WTC11 (cell line): Measurements from ENCODE around the gene MAP3K5. TPM values are rescaled to one million over a fixed set of nuclear protein-coding genes. Genes with fewer than 3 reads are reported as not detected.

Experiments used
- ATAC-seq: fragments of 200-7000 bp; cut with Tn5 transposase; 2 replicates; pipeline ENCODE4 v1.10.0; 2021; ENCODE audit warnings: mild to moderate bottlenecking, moderate library complexity
- CTCF ChIA-PET: fragments of 300-600 bp; sonication (Branson Sonifier 250); formaldehyde crosslinking; loops from one replicate; lab custom pipeline; 2021; ENCODE audit warnings: antibody characterized with exemption; lab: Charles Lee
- POLR2A ChIA-PET: fragments of 350-600 bp; sonication (Branson Sonifier 250); formaldehyde crosslinking; loops from one replicate; lab custom pipeline; 2021; ENCODE audit warnings: antibody characterized with exemption; lab: Charles Lee
- DNase-seq: peaks from one replicate; pipeline ENCODE4 v3.0.0; 2021; ENCODE audit warnings: low spot score
- H3K27ac Mint-ChIP-seq: 2 replicates; pipeline ENCODE4 v1.8.0; 2021; ENCODE audit warnings: mixed read lengths
- H3K27me3 Mint-ChIP-seq: 2 replicates; pipeline ENCODE4 v1.8.0; 2021; ENCODE audit warnings: low read depth, mild to moderate bottlenecking, moderate library complexity, mixed read lengths
- H3K36me3 Mint-ChIP-seq: 2 replicates; pipeline ENCODE4 v1.8.0; 2021; ENCODE audit warnings: mixed read lengths
- H3K4me1 Mint-ChIP-seq: 2 replicates; pipeline ENCODE4 v1.8.0; 2022; ENCODE audit warnings: mixed read lengths
- H3K4me3 Mint-ChIP-seq: 2 replicates; pipeline ENCODE4 v1.8.0; 2021; ENCODE audit warnings: mild to moderate bottlenecking, moderate library complexity, mixed read lengths
- H3K9me3 Mint-ChIP-seq: 2 replicates; pipeline ENCODE4 v1.8.0; 2021; ENCODE audit warnings: mixed read lengths
- CREB1 ChIP-seq: sonication (generic); formaldehyde crosslinking; IDR thresholded peaks from 2 replicates; pipeline ENCODE4 v1.8.0; 2023; ENCODE audit warnings: mild to moderate bottlenecking, missing genetic modification reagents
- CREM ChIP-seq: sonication (generic); formaldehyde crosslinking; IDR thresholded peaks from 2 replicates; pipeline ENCODE4 v1.8.1; 2022; ENCODE audit warnings: mild to moderate bottlenecking, missing genetic modification reagents, moderate library complexity
- CTCF ChIP-seq: fragments of 200-600 bp; IDR thresholded peaks from 2 replicates; pipeline ENCODE4 v1.8.0; 2022; ENCODE audit warnings: antibody characterized with exemption
- E2F5 ChIP-seq: sonication (generic); formaldehyde crosslinking; IDR thresholded peaks from 2 replicates; pipeline ENCODE4 v1.8.1; 2022; ENCODE audit warnings: mild to moderate bottlenecking, moderate library complexity, missing genetic modification reagents
- EMX1 ChIP-seq: fragments of 250-450 bp; sonication (Bioruptor Pico); IDR thresholded peaks from 2 replicates; pipeline ENCODE4 v1.8.0; 2021; ENCODE audit warnings: mild to moderate bottlenecking
- FOXP1 ChIP-seq: sonication (generic); formaldehyde crosslinking; IDR thresholded peaks from 2 replicates; pipeline ENCODE4 v1.8.0; 2022; ENCODE audit warnings: missing genetic modification reagents, mild to moderate bottlenecking, moderate library complexity, borderline replicate concordance
- GRHL2 ChIP-seq: fragments of 250-450 bp; sonication (Bioruptor Pico); IDR thresholded peaks from 2 replicates; pipeline ENCODE4 v1.8.0; 2022; ENCODE audit warnings: mild to moderate bottlenecking, moderate library complexity; ENCODE audit not compliant: insufficient replicate concordance, severe bottlenecking
- HMGA2 ChIP-seq: fragments of 250-450 bp; sonication (Bioruptor Pico); IDR thresholded peaks from 2 replicates; pipeline ENCODE4 v1.4.0; 2021; ENCODE audit warnings: mild to moderate bottlenecking, moderate library complexity
- NFYB ChIP-seq: sonication (generic); formaldehyde crosslinking; conservative IDR thresholded peaks from 2 replicates; pipeline ENCODE4 v1.8.0; 2022; ENCODE audit warnings: low read depth, missing genetic modification reagents
- RORB ChIP-seq: fragments of 250-450 bp; sonication (Bioruptor Pico); IDR thresholded peaks from 2 replicates; pipeline ENCODE4 v1.9.0; 2021; ENCODE audit warnings: mild to moderate bottlenecking
- TCF7 ChIP-seq: sonication (generic); formaldehyde crosslinking; IDR thresholded peaks from 2 replicates; pipeline ENCODE4 v1.8.0; 2022; ENCODE audit warnings: mild to moderate bottlenecking, low read depth, missing genetic modification reagents, moderate library complexity
- TEAD1 ChIP-seq: sonication (generic); formaldehyde crosslinking; IDR thresholded peaks from 2 replicates; pipeline ENCODE4 v1.8.0; 2022; ENCODE audit warnings: mild to moderate bottlenecking, missing genetic modification reagents
- TEAD4 ChIP-seq: sonication (generic); formaldehyde crosslinking; IDR thresholded peaks from 2 replicates; pipeline ENCODE4 v1.8.0; 2022; ENCODE audit warnings: mild to moderate bottlenecking, missing genetic modification reagents
- ZNF138 ChIP-seq: sonication (generic); formaldehyde crosslinking; conservative IDR thresholded peaks from 2 replicates; pipeline ENCODE4 v1.8.1; 2022; ENCODE audit warnings: mild to moderate bottlenecking, moderate library complexity, missing genetic modification reagents
- ZNF219 ChIP-seq: sonication (generic); formaldehyde crosslinking; IDR thresholded peaks from 2 replicates; pipeline ENCODE4 v1.8.0; 2023; ENCODE audit warnings: missing genetic modification reagents, mild to moderate bottlenecking, borderline replicate concordance
- ZNF512 ChIP-seq: sonication (generic); formaldehyde crosslinking; IDR thresholded peaks from 2 replicates; pipeline ENCODE4 v1.8.1; 2022; ENCODE audit warnings: missing genetic modification reagents, borderline replicate concordance
- total RNA-seq: library from RNA; stranded (reverse); gene quantifications from 3 replicates; pipeline ENCODE4 v1.2.3, GENCODE V29; 2021
- TF ChIP-seq, protein P1 (sequence below): fragments of 250-450 bp; sonication (Bioruptor Pico); IDR thresholded peaks from 2 replicates; pipeline ENCODE4 v1.9.0; 2021; ENCODE audit warnings: mild to moderate bottlenecking
- TF ChIP-seq, protein P2 (sequence below): sonication (generic); formaldehyde crosslinking; IDR thresholded peaks from 2 replicates; pipeline ENCODE4 v1.8.0; 2023; ENCODE audit warnings: mild to moderate bottlenecking, missing genetic modification reagents
- TF ChIP-seq, protein P3 (sequence below): sonication (generic); formaldehyde crosslinking; IDR thresholded peaks from 2 replicates; pipeline ENCODE4 v1.8.0; 2022; ENCODE audit warnings: mild to moderate bottlenecking, missing genetic modification reagents
- TF ChIP-seq, protein P4 (sequence below): sonication (generic); formaldehyde crosslinking; IDR thresholded peaks from 2 replicates; pipeline ENCODE4 v1.8.1; 2022; ENCODE audit warnings: low read depth, mild to moderate bottlenecking, moderate library complexity, missing genetic modification reagents, borderline replicate concordance

The MAP3K5 gene
- total RNA-seq, 1 experiment from 2014 or later, result 1.6 TPM

DNA sequence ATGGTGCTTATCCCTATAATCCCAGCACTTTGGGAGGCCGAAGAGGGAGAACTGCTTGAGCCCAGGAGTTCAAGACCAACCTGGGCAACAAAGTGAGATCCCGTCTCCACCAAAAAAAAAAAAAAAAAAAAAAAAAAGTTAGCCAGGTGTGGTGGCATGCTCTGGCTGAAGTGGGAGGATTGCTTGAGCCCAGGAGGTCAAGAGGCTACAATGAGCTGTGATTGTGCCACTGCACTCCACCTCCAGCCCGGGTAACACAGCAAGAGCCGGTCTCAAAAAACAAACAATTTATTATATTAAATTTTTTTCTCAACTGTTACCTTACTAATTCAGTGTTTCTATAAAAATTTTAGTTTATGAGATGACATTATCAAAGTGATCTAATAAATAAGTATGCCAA, 156.7 kb downstream of the MAP3K5 start:
- no peaks in the 10 kb centered on the region for H3K27me3 Mint-ChIP-seq
- ChIA-PET CTCF (interaction anchor here (0.7 to 1.7 kb wide), 3 partner anchors 9 to 157 kb away, joined by 4 to 13 read pairs (median 7); partner anchors contain the start of gene MAP3K5), POLR2A (no interaction called here)
- H3K27ac Mint-ChIP-seq, result no peak overlapping the region
- no peaks in the 10 kb centered on the region for H3K9me3 Mint-ChIP-seq
- ATAC-seq (no peak), DNase-seq (no peak)
- H3K4me1 Mint-ChIP-seq, result peaks cover 13% of the 10 kb centered on the region
- H3K4me3 Mint-ChIP-seq, result no peak overlapping the region
- TF ChIP-seq ZNF512 (CRISPR knock-in tag) (no peak), E2F5 (CRISPR knock-in tag) (no peak), CREB1 (CRISPR knock-in tag) (no peak), FOXP1 (no peak), TEAD4 (CRISPR knock-in tag) (no peak), CREM (CRISPR knock-in tag) (no peak), CTCF (no peak), ZNF219 (CRISPR knock-in tag) (no peak), RORB (CRISPR knock-in tag) (no peak), NFYB (CRISPR knock-in tag) (no peak), ZNF138 (CRISPR knock-in tag) (no peak)
- TF ChIP-seq, protein P1, sequence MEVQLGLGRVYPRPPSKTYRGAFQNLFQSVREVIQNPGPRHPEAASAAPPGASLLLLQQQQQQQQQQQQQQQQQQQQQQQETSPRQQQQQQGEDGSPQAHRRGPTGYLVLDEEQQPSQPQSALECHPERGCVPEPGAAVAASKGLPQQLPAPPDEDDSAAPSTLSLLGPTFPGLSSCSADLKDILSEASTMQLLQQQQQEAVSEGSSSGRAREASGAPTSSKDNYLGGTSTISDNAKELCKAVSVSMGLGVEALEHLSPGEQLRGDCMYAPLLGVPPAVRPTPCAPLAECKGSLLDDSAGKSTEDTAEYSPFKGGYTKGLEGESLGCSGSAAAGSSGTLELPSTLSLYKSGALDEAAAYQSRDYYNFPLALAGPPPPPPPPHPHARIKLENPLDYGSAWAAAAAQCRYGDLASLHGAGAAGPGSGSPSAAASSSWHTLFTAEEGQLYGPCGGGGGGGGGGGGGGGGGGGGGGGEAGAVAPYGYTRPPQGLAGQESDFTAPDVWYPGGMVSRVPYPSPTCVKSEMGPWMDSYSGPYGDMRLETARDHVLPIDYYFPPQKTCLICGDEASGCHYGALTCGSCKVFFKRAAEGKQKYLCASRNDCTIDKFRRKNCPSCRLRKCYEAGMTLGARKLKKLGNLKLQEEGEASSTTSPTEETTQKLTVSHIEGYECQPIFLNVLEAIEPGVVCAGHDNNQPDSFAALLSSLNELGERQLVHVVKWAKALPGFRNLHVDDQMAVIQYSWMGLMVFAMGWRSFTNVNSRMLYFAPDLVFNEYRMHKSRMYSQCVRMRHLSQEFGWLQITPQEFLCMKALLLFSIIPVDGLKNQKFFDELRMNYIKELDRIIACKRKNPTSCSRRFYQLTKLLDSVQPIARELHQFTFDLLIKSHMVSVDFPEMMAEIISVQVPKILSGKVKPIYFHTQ (CRISPR knock-in tag), result no peak
- no peaks in the 10 kb centered on the region for H3K36me3 Mint-ChIP-seq

DNA sequence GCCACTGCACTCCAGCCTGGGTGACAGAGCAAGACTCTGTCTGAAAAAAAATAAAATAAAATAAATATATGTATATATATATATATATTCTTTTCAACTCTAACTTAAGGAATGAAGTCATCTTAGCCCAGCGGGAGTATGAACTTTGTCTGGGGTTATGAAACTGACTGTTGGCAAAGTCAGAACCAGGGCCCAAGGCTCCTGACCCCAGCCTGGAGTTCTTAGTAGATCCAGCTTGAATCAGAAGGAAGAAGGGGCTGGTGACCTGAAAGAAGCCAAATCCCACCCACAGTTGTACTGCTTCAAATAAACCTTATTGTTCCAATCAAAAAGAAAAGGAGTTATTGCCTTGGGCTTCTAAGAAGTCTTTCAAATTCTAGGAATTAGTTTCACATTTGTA, 158.9 kb downstream of the MAP3K5 start:
- Mint-ChIP-seq H3K27me3 (no peaks in the 10 kb centered on the region), H3K4me3 (no peak overlapping the region), H3K9me3 (peaks cover 3% of the 10 kb centered on the region; the same call in 1 of the 2 replicates), H3K27ac (no peak overlapping the region), H3K4me1 (peaks cover 3% of the 10 kb centered on the region; the same call in 1 of the 2 replicates), H3K36me3 (no peaks in the 10 kb centered on the region)
- DNase-seq (no peak), ATAC-seq (no peak)
- ChIA-PET CTCF (interaction anchor here (1.2 kb wide), 1 partner anchor 11 kb away, joined by 5 read pairs; no protein-coding TSS in a partner anchor), POLR2A (no interaction called here)
- TF ChIP-seq, protein P2, sequence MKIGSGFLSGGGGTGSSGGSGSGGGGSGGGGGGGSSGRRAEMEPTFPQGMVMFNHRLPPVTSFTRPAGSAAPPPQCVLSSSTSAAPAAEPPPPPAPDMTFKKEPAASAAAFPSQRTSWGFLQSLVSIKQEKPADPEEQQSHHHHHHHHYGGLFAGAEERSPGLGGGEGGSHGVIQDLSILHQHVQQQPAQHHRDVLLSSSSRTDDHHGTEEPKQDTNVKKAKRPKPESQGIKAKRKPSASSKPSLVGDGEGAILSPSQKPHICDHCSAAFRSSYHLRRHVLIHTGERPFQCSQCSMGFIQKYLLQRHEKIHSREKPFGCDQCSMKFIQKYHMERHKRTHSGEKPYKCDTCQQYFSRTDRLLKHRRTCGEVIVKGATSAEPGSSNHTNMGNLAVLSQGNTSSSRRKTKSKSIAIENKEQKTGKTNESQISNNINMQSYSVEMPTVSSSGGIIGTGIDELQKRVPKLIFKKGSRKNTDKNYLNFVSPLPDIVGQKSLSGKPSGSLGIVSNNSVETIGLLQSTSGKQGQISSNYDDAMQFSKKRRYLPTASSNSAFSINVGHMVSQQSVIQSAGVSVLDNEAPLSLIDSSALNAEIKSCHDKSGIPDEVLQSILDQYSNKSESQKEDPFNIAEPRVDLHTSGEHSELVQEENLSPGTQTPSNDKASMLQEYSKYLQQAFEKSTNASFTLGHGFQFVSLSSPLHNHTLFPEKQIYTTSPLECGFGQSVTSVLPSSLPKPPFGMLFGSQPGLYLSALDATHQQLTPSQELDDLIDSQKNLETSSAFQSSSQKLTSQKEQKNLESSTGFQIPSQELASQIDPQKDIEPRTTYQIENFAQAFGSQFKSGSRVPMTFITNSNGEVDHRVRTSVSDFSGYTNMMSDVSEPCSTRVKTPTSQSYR, result no peak
- TF ChIP-seq, protein P3, sequence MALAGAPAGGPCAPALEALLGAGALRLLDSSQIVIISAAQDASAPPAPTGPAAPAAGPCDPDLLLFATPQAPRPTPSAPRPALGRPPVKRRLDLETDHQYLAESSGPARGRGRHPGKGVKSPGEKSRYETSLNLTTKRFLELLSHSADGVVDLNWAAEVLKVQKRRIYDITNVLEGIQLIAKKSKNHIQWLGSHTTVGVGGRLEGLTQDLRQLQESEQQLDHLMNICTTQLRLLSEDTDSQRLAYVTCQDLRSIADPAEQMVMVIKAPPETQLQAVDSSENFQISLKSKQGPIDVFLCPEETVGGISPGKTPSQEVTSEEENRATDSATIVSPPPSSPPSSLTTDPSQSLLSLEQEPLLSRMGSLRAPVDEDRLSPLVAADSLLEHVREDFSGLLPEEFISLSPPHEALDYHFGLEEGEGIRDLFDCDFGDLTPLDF (CRISPR knock-in tag), result no peak
- TF ChIP-seq, protein P4, sequence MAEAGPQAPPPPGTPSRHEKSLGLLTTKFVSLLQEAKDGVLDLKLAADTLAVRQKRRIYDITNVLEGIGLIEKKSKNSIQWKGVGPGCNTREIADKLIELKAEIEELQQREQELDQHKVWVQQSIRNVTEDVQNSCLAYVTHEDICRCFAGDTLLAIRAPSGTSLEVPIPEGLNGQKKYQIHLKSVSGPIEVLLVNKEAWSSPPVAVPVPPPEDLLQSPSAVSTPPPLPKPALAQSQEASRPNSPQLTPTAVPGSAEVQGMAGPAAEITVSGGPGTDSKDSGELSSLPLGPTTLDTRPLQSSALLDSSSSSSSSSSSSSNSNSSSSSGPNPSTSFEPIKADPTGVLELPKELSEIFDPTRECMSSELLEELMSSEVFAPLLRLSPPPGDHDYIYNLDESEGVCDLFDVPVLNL (CRISPR knock-in tag), result no peak
- TF ChIP-seq GRHL2 (CRISPR knock-in tag) (no peak), EMX1 (CRISPR knock-in tag) (no peak), HMGA2 (CRISPR knock-in tag) (no peak), TCF7 (CRISPR knock-in tag) (no peak), TEAD1 (CRISPR knock-in tag) (no peak)
